Omental fat pad (tissue), 4 donors: ENCODE results near the gene BMPR1B. TPM values are rescaled to one million over a fixed set of nuclear protein-coding genes. Genes with fewer than 3 reads are reported as not detected.

Experiments used
- ATAC-seq: fragments of 150-250 bp; one replicate; pipeline ENCODE4 v1.9.1; 2016; ENCODE audit warnings: mild to moderate bottlenecking, moderate library complexity; ENCODE audit not compliant: low FRiP score
- DNase-seq: peaks from one replicate; pipeline ENCODE4 v3.0.0-alpha.2; 2019; ENCODE audit warnings: low spot score
- total RNA-seq, 4 donors: library from RNA; depleted of rRNA; stranded (reverse); fragments of >200 nt; gene quantifications; one replicate each; pipeline ENCODE4 v1.1.0, GENCODE V29; 2016
- TF ChIP-seq, protein P1 (sequence below), 3 donors: fragments of 450-650 bp; IDR thresholded peaks; one replicate each; pipeline ENCODE4 v1.5.1; 2016 to 2017; ENCODE audit warnings: antibody characterized with exemption in 3 of 3, mild to moderate bottlenecking in 3 of 3, moderate library complexity in 2 of 3

Gene BMPR1B
- total RNA-seq, 4 donors from 2014 or later, result 0.19 to 1.9 (median 1.3) TPM

DNA sequence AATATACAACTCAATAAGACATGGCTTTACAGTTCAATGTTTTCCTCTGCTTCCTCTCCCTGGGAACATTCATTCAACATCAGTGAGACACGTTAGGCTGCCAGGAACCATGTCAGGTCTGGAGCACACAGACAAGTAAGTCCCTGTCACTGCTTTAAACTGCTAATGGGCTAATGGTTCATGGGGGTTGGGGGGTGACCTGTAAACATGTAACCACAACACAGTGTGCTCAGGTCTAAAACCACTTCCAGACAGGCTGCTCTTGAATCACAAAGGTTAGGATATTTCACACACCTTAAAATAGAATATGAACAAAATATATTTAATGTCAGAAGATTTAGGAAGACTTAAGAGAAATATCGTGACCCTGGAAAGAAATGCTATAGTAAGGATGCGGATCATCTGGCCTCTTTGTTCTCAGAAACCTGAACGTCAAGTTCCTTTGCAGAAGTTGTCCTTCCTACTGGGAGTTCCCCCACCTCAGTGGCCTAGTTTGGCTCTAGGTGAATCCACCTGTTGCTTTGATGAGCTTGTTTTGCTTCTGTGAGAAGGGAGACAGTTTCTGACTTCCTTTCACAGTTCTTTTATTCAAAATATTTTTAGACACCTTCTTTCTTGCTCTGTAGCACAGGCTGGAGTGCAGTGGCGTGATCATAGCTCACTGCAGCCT lies 431.1 kb downstream of the BMPR1B start:
- DNase-seq, result no peak

DNA sequence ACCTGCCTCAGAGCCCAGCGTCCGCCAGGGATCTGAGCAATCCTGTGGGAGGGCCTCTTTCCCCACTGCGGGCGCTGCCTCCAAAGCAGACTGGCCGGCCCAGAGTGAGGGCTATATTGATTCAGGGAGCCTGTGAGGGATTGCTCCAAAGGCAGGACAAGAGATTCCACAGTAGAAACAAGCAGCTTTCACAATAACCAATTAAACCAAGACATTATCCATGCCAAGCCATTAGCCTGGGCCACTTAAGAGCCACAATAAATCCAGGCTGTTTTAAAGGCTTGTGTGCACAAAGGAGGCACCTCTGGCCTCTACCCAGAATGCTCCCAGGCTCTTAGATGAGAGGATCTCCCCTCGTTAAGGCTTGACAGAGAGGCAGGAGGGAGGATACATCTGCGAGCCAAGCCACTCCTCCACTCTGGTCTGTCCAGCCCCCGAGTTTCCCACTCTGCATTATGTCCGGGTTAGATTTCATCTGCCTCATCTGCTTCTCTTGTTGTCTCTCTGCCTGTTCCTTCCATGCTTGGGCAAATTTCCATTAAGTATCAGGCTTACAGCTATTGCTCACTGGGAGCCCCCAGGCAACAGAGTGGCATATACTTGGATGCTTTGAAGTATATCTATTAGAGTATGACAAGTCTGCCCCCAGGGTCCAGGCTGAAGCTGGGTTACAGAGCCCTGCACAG lies 433.1 kb downstream of the BMPR1B start:
- DNase-seq, result no peak
- TF ChIP-seq, protein P1, sequence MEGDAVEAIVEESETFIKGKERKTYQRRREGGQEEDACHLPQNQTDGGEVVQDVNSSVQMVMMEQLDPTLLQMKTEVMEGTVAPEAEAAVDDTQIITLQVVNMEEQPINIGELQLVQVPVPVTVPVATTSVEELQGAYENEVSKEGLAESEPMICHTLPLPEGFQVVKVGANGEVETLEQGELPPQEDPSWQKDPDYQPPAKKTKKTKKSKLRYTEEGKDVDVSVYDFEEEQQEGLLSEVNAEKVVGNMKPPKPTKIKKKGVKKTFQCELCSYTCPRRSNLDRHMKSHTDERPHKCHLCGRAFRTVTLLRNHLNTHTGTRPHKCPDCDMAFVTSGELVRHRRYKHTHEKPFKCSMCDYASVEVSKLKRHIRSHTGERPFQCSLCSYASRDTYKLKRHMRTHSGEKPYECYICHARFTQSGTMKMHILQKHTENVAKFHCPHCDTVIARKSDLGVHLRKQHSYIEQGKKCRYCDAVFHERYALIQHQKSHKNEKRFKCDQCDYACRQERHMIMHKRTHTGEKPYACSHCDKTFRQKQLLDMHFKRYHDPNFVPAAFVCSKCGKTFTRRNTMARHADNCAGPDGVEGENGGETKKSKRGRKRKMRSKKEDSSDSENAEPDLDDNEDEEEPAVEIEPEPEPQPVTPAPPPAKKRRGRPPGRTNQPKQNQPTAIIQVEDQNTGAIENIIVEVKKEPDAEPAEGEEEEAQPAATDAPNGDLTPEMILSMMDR (IDR thresholded peaks at IDR 0.05), result no peak

More for the DNA sequence above, 431.1 kb downstream of the BMPR1B start:
- no peak for ATAC-seq
- TF ChIP-seq, protein P1 (IDR thresholded peaks at IDR 0.05), result no peak

DNA sequence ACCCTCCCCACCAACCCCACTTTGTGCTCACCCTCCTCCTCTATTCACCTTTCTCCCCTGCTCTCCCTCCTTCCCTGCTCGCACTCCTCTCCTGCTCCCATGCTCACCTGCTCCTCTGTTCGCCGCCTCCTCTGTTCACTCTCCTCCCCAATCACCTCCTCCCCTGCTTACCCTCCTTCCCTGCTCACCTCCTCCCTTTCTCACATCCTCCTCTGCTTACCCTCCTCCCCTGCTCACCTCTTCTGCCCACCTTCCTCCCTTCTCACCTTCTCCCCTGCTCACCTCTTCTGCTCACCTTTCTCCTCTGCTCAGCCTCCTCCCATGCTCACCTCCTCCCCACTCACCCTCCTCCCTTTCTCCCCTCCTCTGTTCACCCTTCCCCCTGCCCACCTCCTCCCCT lies 433.8 kb downstream of the BMPR1B start:
- no peak for ATAC-seq

More for the DNA sequence above, 433.1 kb downstream of the BMPR1B start:
- no peak for ATAC-seq

DNA sequence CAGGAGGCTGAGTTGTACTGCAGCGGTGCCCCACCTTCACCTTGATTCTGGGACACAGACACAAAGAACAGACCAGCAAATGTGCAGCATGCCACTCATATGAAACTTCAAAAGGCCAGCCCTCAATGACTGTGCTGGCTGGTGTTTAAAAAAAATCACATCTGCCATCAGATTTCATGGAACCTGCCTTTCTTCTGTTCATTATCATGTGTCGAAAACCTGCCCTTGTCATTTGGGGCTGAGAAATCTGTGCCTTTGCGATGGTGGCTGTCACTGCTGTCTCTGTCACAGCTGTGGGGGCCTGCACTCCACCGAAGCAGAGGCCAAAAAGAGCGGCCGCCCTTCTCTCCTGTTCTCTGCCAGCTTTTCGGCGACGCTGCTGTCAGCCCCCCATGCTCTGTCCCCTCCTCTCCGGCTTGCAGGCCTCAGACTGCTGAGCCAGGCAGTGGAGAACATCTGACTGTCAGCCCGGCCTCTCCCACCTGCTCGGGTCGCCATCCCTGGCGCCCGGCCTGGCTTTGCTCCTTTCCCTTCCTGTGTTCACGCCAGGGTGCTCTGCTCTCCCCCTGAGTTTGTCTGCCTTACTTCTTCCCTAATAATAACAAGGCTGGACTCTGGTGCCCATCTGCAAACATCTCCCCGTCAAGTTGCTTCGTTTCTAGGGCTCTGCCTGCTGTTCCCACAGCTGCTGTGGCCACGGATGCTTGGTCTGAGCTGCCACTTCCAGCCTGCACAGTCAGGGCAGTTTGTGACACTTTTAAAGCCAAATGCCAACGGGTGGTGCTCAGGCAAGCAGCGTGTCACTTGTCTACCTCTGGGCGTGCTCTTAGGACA lies 435.9 kb downstream of the BMPR1B start:
- ATAC-seq, result no peak
- DNase-seq, result no peak
- TF ChIP-seq, protein P1 (IDR thresholded peaks at IDR 0.05), result no peak

More for the DNA sequence above, 433.8 kb downstream of the BMPR1B start:
- TF ChIP-seq, protein P1 (IDR thresholded peaks at IDR 0.05), result no peak
- DNase-seq, result no peak

DNA sequence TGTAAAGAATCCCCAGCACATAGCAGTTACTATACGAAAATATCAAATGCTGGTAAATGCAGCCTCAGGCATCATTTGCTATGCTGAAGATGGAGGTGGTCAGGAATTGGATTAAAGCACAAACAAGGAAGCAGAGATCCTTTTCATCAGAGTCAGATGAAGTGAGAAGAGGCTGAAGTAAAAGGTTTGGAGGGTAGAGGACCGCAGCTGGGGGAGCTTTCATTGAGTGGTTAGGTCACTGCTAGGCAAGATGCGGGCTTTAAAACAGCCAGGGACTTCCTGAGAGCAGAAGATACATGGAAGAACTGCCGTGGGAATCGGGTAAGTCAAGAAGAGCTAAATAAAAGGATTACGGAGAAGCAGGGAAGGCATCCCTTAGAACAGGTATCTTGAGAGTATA lies 439.6 kb downstream of the BMPR1B start:
- DNase-seq (no peak), ATAC-seq (no peak)
- TF ChIP-seq, protein P1 (IDR thresholded peaks at IDR 0.05), result no peak

DNA sequence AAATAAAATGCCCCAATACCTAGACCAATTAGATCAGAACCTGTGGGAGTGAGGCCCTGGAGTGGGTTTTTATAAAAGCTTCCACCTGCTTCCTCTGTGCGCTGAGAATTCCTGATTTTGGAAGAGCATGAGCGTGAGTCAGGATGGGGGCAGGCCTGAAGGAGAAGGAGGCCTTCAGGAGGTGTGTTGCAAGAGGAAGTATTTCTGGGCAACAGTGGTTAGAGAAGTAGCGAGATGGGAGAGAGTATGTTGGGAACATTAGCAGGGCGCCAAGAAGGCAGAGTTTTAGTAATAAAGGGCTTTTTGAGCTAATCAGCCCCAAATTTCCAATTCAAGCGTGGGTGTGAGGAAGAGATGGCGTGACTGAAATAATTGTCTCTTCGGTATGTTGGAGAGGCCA lies 441.2 kb downstream of the BMPR1B start:
- no peak for DNase-seq
- TF ChIP-seq, protein P1 (IDR thresholded peaks at IDR 0.05), result no peak
- ATAC-seq, result no peak
